GM12865 (cell line): Measurements from ENCODE around the gene MILR1.
"Not testable (repeated sequence)": the region's sequence is repeated elsewhere in the genome, so short reads cannot be mapped to it uniquely, and the experiment has no call there.

Experiments used
- DNase-seq: peaks from one replicate; pipeline ENCODE4 v3.0.0; 2010; ENCODE audit warnings: low read depth
- H3K4me3 ChIP-seq: 2 replicates; pipeline ENCODE4 v1.5.1; 2011; ENCODE audit warnings: mild to moderate bottlenecking, low read depth, low read length, control low read depth
- CTCF ChIP-seq: IDR thresholded peaks from 2 replicates; pipeline ENCODE4 v1.5.1; 2011; ENCODE audit warnings: low read length, control low read depth, low read depth, inconsistent platforms; ENCODE audit not compliant: insufficient read depth; ENCODE audit errors: missing control alignments

Gene MILR1

GRCh38 chr17:64443086-64443760, 5.7 kb upstream of the MILR1 start:
- DNase-seq, result no peak
- TF ChIP-seq CTCF, result no peak
- H3K4me3 ChIP-seq, result no peak overlapping the region

- no peak overlapping the region for H3K4me3 ChIP-seq
- DNase-seq, result peak; percentile 76
- no peak for TF ChIP-seq CTCF
Measured at GRCh38 chr17:64447526-64447925, 1.4 kb upstream of the MILR1 start.

GRCh38 chr17:64449545-64449944, 630 bp downstream of the MILR1 start:
- no peak overlapping the region; the same call in 1 of the 2 replicates for H3K4me3 ChIP-seq
- DNase-seq, result no peak
- no peak for TF ChIP-seq CTCF

- no peak overlapping the region for H3K4me3 ChIP-seq
- TF ChIP-seq CTCF, result no peak
- peak; percentile 47 for DNase-seq
Measured at GRCh38 chr17:64455993-64456885, 7.3 kb downstream of the MILR1 start.

- TF ChIP-seq CTCF, result no peak
- peak; percentile 11 for DNase-seq
- H3K4me3 ChIP-seq, result no peak overlapping the region
Measured at GRCh38 chr17:64457156-64457555, 8.2 kb downstream of the MILR1 start.

- no peak overlapping the region for H3K4me3 ChIP-seq
- no peak for DNase-seq
- no peak for TF ChIP-seq CTCF
Measured at GRCh38 chr17:64458756-64459155, 9.8 kb downstream of the MILR1 start.

- TF ChIP-seq CTCF, result no peak
- no peak for DNase-seq
- H3K4me3 ChIP-seq, result no peak overlapping the region
Measured at GRCh38 chr17:64459284-64459747, 10.4 kb downstream of the MILR1 start.

- H3K4me3 ChIP-seq, DNase-seq: not testable (repeated sequence)
Measured at GRCh38 chr17:64459818-64460217, 10.9 kb downstream of the MILR1 start.
